M059J (cell line): ENCODE results near the gene DZIP1L. TPM values are rescaled to one million over a fixed set of nuclear protein-coding genes. Genes with fewer than 3 reads are reported as not detected.
A peak's percentile ranks its signal among the peaks of the same experiment; 100 is the strongest.

Experiments
- DNase-seq: peaks from one replicate; pipeline ENCODE4 v3.0.0-alpha.2; 2012; ENCODE audit warnings: low read depth
- total RNA-seq: library from RNA; depleted of rRNA; stranded (reverse); fragments of >200 nt; shearing (Covaris generic); gene quantifications from 2 replicates; pipeline ENCODE4 v1.2.3, GENCODE V29; 2014

DZIP1L gene
- total RNA-seq, 1 experiment from 2014 or later: 14.7 TPM

- DNase-seq: peak; percentile 69
Observed at GRCh38 chr3:138068579-138069174, 46.7 kb downstream of the DZIP1L start.

DNA sequence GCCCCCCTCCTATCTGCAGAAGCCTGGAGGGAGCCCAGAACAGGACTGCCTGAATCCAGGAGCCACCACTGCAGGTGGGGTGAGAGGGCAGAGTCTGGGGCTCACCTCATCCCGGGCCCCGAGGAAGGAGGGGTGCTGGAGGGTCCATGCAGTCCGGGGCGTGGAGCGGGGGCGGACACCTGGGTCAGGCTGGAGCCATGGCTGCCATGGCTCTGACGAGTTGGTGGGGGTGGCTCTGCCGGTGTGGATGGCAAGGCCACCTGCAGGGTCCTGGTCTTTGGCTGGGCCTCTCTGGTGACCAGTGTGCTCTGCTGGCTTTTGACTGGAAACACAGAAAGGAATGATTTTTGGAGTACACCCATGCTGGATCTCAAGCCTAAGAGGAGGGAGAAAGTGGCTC lies 47.4 kb downstream of the DZIP1L start:
- no peak for DNase-seq

- DNase-seq: no peak
Observed at GRCh38 chr3:138066972-138067371, 48.4 kb downstream of the DZIP1L start.

- DNase-seq: no peak
Observed at GRCh38 chr3:138066383-138066782, 49.0 kb downstream of the DZIP1L start.

DNA sequence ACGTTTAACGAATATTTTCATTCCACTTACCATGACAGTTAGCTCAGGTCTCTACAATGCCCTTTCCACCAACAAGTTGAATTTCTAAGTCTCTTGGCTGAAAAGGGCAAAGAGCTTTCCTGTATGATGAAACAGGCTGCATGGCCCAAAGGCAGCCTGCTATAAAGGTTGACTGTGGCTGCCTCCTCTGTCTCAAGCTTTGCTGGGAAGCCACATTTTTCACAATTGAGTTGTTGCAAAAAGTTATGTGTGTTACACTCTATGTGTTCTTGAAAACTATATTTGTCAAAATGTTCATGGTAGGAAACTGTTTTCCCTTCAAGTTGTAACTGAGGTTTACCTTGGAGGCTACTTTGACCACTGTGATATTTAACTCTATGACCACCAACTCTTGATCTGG lies 49.5 kb downstream of the DZIP1L start:
- DNase-seq: no peak

DNA sequence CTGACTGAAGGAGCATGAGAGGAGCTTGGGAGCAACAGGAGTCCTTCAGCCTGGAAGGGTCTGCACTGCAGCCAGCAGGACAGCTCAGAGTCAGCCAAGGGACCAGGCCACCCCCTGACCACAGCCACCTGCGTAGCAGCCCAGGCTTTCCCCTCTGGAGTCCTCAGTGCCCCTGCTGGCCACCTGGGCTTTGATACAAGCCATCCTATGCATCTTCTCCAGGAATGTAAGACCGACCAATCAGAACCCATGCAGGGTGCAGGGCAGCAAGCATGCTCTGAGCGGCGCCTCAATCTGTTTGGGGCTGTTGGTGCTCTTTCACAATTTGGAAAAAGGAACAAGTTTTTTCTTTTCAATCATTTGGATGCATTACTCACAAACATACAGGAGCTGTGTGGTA lies 52.0 kb downstream of the DZIP1L start:
- no peak for DNase-seq

DNA sequence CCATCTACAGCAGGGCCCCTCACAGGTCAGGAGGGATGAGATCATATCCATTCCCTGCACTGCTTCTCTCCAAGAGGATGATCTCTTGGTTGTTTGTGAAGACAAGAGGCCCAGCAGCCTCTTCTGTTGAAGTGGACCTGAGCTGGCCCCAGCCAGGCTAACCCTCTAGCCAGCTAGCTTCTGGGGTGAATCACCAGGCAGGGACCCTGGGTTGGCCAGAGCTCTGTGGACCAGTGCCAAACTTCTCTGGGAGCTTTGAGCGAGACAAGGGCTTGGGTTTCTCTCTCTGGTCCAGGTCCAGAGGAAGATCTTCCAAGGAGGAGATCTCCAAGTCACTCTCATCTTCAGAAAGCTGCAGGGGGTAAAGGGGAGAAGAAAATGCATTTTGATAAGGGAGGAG lies 52.8 kb downstream of the DZIP1L start:
- peak; percentile 71 for DNase-seq

DNA sequence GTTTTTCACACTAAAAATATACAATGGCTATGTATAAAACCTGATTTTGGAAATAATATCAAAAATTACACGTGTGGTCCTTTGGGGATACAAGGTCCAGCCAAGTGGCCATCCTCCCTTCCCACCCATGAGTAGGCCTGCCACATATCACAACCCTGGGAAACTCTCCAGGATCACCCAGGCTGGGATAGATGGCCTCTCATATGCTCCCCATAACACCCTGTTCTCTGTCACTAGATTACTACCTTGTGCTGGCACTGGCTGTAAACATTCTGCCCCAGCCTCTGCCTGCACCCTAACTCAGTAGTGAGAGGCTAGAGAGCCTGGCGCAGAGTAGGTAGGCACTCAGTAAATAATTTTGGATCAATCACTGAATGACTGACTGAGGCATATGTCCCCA lies 53.4 kb downstream of the DZIP1L start:
- no peak for DNase-seq

- no peak for DNase-seq
Observed at GRCh38 chr3:138060792-138061191, 54.6 kb downstream of the DZIP1L start.

- DNase-seq: no peak
Observed at GRCh38 chr3:138059261-138059660, 56.1 kb downstream of the DZIP1L start.

GRCh38 chr3:138057384-138057783 lies 58.0 kb downstream of the DZIP1L start:
- DNase-seq: no peak

DNA sequence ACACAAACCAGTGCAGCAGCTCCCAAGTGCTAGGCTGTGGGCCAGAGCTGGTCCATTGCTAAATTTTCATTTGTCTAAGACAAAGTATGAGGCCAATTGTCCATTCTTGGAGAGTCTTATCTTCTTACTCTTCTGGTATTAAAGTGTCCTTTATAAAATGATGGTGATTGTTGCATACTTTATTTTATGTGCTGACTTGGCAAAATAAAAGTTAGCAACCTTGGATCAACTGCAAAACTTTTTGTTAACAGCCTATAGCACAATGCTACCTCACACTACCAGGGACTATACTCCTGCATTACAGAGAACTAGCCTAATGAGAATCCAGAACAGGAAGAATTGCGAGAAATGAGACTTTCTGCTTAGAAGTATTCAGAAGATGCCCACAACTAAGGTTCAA lies 61.4 kb downstream of the DZIP1L start:
- no peak for DNase-seq

GRCh38 chr3:138051947-138052802 lies 63.2 kb downstream of the DZIP1L start:
- DNase-seq: peak; percentile 65

DNA sequence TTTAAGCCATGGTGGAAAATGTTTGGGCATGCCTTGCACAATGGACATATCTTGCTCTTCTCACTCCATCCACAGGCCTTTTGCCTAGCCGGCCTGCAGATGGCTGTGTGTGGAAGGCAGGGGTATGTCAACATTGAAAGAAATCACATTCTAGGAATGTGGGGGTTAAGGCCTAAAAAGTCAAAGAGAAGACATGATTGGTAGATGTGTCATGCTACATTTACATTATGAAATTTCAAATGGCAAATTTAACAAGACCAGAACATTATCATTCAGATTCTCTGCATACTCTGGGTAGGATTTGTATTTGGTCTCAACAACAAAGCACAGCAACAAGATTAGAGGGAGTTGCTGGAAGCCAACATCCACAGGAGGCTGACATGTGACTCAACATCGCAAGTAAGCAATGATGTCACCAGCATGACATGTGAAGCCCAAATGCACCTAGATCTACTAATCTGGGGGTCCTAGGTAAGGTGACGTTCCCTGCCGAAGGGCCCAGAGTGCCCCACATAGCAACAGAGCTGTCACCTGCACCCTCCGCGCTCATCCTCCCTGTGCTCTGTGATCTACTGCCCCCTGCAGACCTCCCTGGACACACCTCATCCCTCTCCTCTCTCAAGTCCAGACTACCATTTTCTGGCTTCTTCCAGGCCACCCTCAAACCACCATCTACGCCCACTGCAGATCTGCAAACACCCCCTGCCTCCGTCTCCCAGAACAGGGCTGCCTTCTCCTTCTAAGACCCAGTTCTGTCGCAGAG lies 66.1 kb downstream of the DZIP1L start:
- peak; percentile 35 for DNase-seq

- no peak for DNase-seq
Observed at GRCh38 chr3:138047596-138048158, 67.7 kb downstream of the DZIP1L start.

DNA sequence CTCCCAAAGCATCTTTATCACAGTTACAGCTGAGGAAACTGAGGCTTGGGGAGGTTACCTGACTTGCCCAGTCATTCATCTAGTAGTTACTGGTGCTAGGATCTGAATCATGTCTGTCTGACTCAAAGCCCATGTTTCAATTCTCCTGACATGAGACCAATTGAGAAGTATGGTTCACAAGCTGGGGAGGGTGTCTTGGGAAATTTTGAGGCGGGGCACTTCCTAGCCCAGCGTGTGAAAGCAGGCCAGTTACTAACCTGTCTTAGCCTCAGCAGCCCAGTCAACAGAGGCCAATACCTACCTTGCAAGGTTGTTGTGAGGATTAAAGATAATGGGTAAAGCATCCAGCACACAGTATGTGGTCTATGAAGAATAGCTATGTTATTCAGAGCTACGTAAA lies 68.5 kb downstream of the DZIP1L start:
- DNase-seq: no peak

DNA sequence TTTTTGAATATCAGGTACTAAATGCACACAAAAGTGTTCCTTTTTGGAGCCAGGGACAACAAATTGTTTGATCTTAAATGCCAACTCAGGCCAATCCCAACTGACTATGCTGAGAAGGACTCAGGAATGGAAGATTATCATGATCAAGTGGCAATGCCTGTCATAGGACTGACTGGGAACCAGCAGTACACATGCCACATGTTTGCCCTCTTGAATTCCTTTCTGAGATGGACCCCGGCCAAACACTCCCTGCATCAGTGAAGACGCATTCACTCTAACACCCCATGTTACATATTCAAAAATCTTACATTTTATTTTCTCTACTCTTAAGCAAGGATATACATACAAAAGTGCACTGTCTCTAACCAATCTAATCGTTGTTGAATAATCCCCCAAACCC lies 69.3 kb downstream of the DZIP1L start:
- DNase-seq: no peak

DNA sequence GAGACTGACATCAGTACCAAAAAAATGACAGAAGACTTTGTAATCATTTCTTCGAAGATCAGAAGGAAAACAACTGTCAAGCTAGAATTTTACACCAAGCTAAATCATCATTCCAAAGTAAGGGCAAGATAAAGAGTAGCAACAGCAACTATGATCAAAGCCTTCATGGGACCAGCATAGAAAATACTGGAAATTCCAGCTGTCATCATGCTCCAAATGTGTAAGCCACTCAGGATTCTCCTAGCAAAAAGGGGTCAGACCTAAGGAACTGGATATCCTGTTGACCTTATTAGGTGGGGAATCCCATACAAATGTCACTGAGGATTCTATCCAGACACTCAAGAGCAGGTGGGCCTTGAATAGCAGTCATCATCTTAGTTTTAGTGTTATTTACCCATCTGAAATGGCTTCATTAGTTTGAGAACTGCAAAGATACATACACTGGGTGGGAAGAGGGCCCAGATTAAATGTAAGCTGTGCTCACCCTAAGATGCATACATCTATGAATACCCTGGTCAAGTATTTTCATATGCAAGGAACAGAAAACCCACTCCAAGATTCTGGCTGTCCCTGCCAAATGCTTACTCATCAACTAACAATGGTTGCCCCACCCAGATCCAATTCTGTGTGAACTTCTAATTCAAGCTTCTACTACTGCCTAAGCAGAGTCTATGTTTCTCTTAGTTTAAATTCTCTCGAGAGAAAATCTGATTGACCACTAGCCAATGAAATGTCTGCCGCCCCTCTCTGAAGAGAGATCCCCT lies 72.0 kb downstream of the DZIP1L start:
- peak; percentile 78 for DNase-seq

DNA sequence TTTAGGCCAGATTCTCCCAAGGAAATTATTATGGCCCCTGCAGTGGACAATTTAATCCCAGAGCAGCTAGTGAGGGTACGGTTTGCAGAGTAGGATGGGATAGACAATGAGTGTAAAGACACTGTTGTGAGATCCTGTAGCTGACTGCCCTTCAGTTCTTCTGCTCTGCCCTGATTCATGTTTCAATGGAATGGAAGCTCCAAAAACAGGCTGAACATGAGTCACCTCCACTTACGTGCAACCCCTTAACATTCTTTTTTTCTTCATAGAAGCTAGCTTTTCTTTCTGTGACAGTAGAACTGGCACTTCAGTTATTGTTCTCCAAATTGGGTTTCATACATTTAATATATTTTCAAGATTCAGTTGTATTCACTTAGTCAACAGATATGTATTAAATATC lies 73.4 kb downstream of the DZIP1L start:
- peak; percentile 74 for DNase-seq

DNA sequence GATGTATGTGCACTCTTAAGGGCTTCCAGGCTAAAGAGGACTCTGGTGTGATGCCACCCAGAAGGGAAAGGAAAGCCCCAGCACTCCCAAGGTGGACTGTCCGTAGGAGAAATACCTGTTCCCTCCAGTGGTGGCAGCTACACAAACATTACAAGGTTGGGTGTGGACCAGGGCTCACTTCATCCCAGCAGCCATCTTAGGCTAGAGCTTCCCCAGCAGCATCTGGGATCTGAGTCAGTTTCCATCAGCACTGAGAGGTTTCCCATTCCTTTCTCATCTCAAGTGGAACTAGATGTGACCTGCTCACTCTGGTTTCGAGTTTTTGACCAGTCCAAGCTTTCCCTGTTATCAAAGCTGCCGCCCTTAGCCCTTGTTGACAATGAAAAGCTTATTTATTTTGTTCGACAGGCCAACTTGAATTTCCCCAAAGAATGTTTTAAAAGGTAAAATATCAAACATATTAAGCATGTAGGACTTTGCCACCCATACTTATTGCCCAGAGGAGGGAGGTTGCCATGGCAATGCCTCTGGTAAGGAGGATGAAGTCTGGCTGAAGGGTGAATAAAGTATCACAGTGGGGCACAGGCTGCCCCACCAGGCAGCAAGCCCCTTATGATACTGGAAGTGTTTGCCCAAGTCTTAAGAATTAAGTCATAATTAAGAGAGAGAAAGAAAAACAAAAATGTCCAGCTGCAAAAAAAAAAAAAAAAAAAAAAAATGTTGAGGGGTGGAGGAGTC lies 76.5 kb downstream of the DZIP1L start:
- DNase-seq: no peak

DNA sequence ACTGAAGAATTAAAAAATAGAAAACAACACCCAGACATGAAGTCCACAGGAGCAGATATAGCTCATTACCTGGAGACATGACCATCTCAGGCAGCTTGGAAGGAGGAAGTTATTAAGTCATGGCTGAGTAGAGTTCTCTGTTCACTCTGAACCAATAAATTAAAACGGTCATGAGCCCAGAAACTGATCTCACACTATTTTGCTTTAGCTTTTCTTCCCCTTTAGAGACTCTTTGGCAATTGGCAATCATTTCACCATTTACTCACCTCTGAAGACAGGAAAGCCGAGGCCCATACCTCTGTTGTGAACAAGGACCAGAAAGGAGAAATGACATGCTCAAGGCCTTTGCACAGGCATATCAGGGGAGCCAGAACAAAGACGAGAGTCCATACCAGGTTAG lies 78.8 kb downstream of the DZIP1L start:
- DNase-seq: no peak
